ENCODE results near the gene FKBP4. TPM values are rescaled to one million over a fixed set of nuclear protein-coding genes. Genes with fewer than 3 reads are reported as not detected.

FKBP4 gene
- total RNA-seq, 1 donor: 51.8 TPM

GRCh38 chr12:2844786-2845185, 50.0 kb downstream of the FKBP4 start:
- no peak overlapping the region for H3K4me3 ChIP-seq (ENCODE audit: low read depth, low read length)
- TF ChIP-seq, protein P1, sequence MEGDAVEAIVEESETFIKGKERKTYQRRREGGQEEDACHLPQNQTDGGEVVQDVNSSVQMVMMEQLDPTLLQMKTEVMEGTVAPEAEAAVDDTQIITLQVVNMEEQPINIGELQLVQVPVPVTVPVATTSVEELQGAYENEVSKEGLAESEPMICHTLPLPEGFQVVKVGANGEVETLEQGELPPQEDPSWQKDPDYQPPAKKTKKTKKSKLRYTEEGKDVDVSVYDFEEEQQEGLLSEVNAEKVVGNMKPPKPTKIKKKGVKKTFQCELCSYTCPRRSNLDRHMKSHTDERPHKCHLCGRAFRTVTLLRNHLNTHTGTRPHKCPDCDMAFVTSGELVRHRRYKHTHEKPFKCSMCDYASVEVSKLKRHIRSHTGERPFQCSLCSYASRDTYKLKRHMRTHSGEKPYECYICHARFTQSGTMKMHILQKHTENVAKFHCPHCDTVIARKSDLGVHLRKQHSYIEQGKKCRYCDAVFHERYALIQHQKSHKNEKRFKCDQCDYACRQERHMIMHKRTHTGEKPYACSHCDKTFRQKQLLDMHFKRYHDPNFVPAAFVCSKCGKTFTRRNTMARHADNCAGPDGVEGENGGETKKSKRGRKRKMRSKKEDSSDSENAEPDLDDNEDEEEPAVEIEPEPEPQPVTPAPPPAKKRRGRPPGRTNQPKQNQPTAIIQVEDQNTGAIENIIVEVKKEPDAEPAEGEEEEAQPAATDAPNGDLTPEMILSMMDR (IDR thresholded peaks at IDR 0.05; ENCODE audit: insufficient read depth, low read depth, low read length): no peak
- no peak for DNase-seq (ENCODE audit: low read depth)

- H3K4me3 ChIP-seq (ENCODE audit: low read depth, low read length): no peak overlapping the region
- TF ChIP-seq, protein P1 (IDR thresholded peaks at IDR 0.05; ENCODE audit: insufficient read depth, low read depth, low read length): no peak
- peak; percentile 92 for DNase-seq (ENCODE audit: low read depth)
Observed at GRCh38 chr12:2845280-2845679, 50.5 kb downstream of the FKBP4 start.

DNA sequence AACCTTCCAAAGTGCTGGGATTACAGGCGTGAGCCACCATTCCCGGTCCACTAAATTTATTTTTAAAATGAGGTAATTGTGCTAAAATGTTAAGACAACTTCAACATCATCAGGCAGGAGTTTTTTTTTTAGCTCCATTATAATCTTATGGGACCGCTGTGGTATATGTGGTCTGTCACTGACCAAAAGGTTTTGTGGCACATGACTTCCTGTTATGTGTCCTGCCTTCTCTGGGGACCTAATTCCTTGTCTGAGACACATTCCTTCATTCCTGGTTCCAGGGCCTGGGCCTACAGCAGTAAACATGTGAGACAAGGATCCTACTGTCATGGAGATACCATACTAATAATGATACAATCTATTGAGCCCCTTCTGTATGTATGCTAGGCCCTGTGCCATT, 57.2 kb downstream of the FKBP4 start:
- TF ChIP-seq, protein P1 (IDR thresholded peaks at IDR 0.05; ENCODE audit: insufficient read depth, low read depth, low read length): no peak
- no peak overlapping the region for H3K4me3 ChIP-seq (ENCODE audit: low read depth, low read length)
- DNase-seq (ENCODE audit: low read depth): no peak

DNA sequence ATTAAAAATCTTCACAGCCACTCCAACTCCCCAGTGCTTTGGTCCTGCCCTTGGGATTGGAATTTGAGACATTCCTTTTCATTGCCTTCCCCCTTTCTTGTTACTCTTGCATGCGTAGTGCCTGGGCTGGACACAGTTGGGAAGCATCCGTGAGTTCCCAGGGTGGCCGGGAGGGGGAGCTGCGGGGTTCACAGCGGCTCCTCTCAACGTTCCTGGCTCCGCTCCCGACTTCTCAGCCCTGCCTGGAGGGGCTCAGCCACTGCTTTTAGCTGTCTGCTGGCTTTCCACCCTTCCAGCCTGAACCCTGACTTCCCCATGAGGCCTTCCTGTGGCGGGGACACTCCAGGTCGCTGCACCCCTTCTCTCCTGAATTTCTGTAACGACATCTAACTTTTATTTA, 58.9 kb downstream of the FKBP4 start:
- TF ChIP-seq, protein P1 (IDR thresholded peaks at IDR 0.05; ENCODE audit: insufficient read depth, low read depth, low read length): peak; percentile 95
- H3K4me3 ChIP-seq (ENCODE audit: low read depth, low read length): no peak overlapping the region
- DNase-seq (ENCODE audit: low read depth): peak; percentile 81

Other genes with a start within 250 kb of the FKBP4 start
- 21.2 and 22.2 TPM in 2 replicates for gene ITFG2, start 17.7 kb downstream of the FKBP4 start, total RNA-seq
- under 0.01 and 0.86 TPM in 2 replicates for gene NRIP2, start 40.1 kb downstream of the FKBP4 start, total RNA-seq
- gene TEX52, start 62.1 kb downstream of the FKBP4 start, total RNA-seq: not detected in 2 replicates
- 16.4 and 17.7 TPM in 2 replicates for gene FOXM1, start 82.2 kb downstream of the FKBP4 start, total RNA-seq
- gene RHNO1, start 82.3 kb downstream of the FKBP4 start, total RNA-seq: 28.3 and 38.0 TPM in 2 replicates
- 39.9 and 41.5 TPM in 2 replicates for gene TULP3, start 95.9 kb downstream of the FKBP4 start, total RNA-seq
- gene TEAD4, start 164.4 kb downstream of the FKBP4 start, total RNA-seq: 22.0 and 22.5 TPM in 2 replicates

Data from fibroblast of villous mesenchyme (primary cell).